Gastroesophageal sphincter (tissue), 4 donors: Measurements from ENCODE around the gene STX2. TPM values are rescaled to one million over a fixed set of nuclear protein-coding genes. Genes with fewer than 3 reads are reported as not detected.
"Not testable (repeated sequence)": the region's sequence is repeated elsewhere in the genome, so short reads cannot be mapped to it uniquely, and the experiment has no call there.

ENCODE experiments used
- ATAC-seq: fragments of 150-250 bp; one replicate; pipeline ENCODE4 v1.9.1; 2016; ENCODE audit warnings: mild to moderate bottlenecking, moderate library complexity
- H3K27ac ChIP-seq, 4 donors: fragments of 200-600 bp; sonication (generic) in 3 of 4; 1 replicate in 3 of 4; 2 replicates in 1 of 4; pipeline ENCODE4 v1.5.1; 2016 to 2019
- H3K27me3 ChIP-seq: fragments of 200-600 bp; sonication (generic); one replicate; pipeline ENCODE4 v1.5.1; 2019
- H3K36me3 ChIP-seq, 2 donors: fragments of 200-600 bp; sonication (generic); one replicate each; pipeline ENCODE4 v1.5.1; 2019; ENCODE audit warnings: control low read depth in 1 of 2
- H3K4me1 ChIP-seq, 3 donors: fragments of 200-600 bp; sonication (generic); 1 replicate in 2 of 3; 2 replicates in 1 of 3; pipeline ENCODE4 v1.5.1; 2016 to 2019; ENCODE audit warnings: control low read depth in 2 of 3
- H3K4me3 ChIP-seq, 2 donors: fragments of 200-600 bp; sonication (generic); one replicate each; pipeline ENCODE4 v1.5.1; 2019; ENCODE audit warnings: mild to moderate bottlenecking in 1 of 2, moderate library complexity in 1 of 2
- H3K9me3 ChIP-seq, 3 donors: fragments of 200-600 bp; sonication (generic); one replicate each; pipeline ENCODE4 v1.5.1; 2017 to 2019; ENCODE audit warnings: control low read depth in 2 of 3
- EP300 ChIP-seq: sonication (generic); formaldehyde crosslinking; IDR thresholded peaks from one replicate; pipeline ENCODE4 v1.6.1; 2017; ENCODE audit warnings: antibody characterized with exemption, mild to moderate bottlenecking
- POLR2A ChIP-seq, 2 donors: fragments of 450-650 bp; IDR thresholded peaks; one replicate each; pipeline ENCODE4 v1.6.1; 2017; ENCODE audit warnings: antibody characterized with exemption in 2 of 2, mild to moderate bottlenecking in 2 of 2, moderate library complexity in 1 of 2
- POLR2AphosphoS5 ChIP-seq: sonication (generic); formaldehyde crosslinking; IDR thresholded peaks from one replicate; pipeline ENCODE4 v1.6.1; 2017; ENCODE audit warnings: antibody characterized with exemption
- WGBS, 2 donors: methylation state at CpG; one replicate each; pipeline ENCODE4 v1.1.5; 2018; ENCODE audit warnings: low coverage in 1 of 2; 5-methylcytosine and 5-hydroxymethylcytosine counted together
- total RNA-seq, 4 donors: library from RNA; depleted of rRNA; stranded (reverse); fragments of >200 nt; gene quantifications; one replicate each; pipeline ENCODE4 v1.1.0, GENCODE V29; 2016
- TF ChIP-seq, protein P1 (sequence below), 4 experiments: fragments of 200-600 bp in 2 of 4; fragments of 450-650 bp in 2 of 4; sonication (generic) in 1 of 4; IDR thresholded peaks; one replicate each; pipeline ENCODE4 v1.5.1; 2017 to 2019; ENCODE audit warnings: antibody characterized with exemption in 4 of 4, mild to moderate bottlenecking in 2 of 4, moderate library complexity in 2 of 4

The STX2 gene
- total RNA-seq = 10 to 100 TPM; 41.6 to 77.5 (median 54.3) TPM

DNA sequence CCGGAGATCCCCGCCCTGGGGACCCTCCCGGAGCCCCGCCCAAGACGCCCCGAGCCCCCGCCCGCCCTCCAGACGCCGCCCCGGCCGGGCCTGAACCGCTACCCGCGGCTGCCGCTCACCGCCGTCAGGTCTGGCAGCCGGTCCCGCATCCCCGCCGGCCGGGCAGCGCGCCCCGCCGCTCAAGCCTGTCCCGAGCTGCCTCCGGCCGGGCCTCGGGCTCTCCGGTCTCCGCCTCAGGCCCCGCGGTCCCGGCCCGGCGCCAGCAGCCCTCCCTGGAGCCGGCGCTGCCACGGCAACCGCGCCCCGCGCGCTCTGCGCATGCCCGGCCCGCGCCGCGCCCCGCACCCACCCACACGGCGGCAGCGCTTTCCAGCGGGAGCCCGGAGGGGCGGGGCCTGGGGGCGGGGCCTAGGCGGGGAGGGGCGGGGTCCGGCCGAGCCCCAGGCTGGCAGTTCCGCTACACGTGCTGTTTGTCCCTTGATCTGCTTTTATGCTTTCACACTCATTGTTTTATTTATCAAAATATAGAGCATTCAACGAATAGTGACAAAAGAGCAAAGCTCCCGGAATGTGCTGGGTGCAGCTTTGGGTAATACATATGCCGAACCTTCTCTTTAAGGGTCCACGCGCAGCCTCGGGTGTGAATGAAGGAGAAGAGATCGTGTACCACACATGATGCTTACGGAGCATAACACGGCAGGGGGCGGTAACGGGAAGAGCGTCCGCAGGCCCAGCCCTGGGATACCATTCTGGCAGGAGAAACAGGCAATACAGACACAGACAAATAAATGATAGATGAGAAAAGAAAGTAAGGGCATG is at the start of gene STX2:
Gene STX2, minus strand, starts transcription at position 300 of the 819 bp plus-strand sequence. Its CDS starts 151 bp downstream, at position 149.
- WGBS, 2 donors = 0 to 3% methylated on average over 2 to 13 of the region's 79 CpGs
- ATAC-seq = peak; percentile 98

DNA sequence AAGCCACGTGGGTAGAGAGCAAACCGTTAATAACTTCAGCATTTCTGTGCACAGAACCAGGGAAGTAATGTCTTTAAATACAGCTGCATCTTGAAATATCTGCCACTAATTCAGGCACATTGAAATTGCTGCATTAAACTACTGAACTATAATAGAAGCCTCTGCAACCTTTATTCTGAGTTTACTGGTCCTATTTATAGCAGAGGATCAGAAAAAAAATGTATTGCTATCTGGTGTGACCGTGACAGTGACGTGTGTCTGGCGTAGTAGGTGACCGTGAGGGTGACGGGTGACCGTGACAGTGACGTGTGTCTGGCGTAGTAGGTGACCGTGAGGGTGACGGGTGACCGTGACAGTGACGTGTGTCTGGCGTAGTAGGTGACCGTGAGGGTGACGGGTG is 48.1 kb upstream of the STX2 start:
- H3K4me3 ChIP-seq, H3K36me3 ChIP-seq, ATAC-seq, H3K9me3 ChIP-seq, H3K27ac ChIP-seq, H3K4me1 ChIP-seq, H3K27me3 ChIP-seq: not testable (repeated sequence)
- WGBS, 2 donors = 83% methylated on average over 2 to 5 of the region's 17 CpGs

More for the DNA sequence above, at the start of gene STX2:
- peak; percentile 27 to 61 for TF ChIP-seq POLR2A (IDR thresholded peaks at IDR 0.05)
- TF ChIP-seq EP300 = no peak
- TF ChIP-seq, protein P1, sequence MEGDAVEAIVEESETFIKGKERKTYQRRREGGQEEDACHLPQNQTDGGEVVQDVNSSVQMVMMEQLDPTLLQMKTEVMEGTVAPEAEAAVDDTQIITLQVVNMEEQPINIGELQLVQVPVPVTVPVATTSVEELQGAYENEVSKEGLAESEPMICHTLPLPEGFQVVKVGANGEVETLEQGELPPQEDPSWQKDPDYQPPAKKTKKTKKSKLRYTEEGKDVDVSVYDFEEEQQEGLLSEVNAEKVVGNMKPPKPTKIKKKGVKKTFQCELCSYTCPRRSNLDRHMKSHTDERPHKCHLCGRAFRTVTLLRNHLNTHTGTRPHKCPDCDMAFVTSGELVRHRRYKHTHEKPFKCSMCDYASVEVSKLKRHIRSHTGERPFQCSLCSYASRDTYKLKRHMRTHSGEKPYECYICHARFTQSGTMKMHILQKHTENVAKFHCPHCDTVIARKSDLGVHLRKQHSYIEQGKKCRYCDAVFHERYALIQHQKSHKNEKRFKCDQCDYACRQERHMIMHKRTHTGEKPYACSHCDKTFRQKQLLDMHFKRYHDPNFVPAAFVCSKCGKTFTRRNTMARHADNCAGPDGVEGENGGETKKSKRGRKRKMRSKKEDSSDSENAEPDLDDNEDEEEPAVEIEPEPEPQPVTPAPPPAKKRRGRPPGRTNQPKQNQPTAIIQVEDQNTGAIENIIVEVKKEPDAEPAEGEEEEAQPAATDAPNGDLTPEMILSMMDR (IDR thresholded peaks at IDR 0.05) = peak in 3 of 4 experiments; percentile 5 to 53 (median 9)
- TF ChIP-seq POLR2AphosphoS5 = no peak
- Histone ChIP-seq H3K4me1 (peaks cover 0 to 47% (median 13%) of the 10 kb centered on the region in 3 donors), H3K4me3 (peak within 1 kb of the TSS; percentile 77 to 100), H3K36me3 (no peaks in the 10 kb centered on the region), H3K27me3 (no peaks in the 10 kb centered on the region), H3K27ac (peak within 1 kb of the TSS; percentile 57 to 94 (median 88)), H3K9me3 (no peaks in the 10 kb centered on the region)

DNA sequence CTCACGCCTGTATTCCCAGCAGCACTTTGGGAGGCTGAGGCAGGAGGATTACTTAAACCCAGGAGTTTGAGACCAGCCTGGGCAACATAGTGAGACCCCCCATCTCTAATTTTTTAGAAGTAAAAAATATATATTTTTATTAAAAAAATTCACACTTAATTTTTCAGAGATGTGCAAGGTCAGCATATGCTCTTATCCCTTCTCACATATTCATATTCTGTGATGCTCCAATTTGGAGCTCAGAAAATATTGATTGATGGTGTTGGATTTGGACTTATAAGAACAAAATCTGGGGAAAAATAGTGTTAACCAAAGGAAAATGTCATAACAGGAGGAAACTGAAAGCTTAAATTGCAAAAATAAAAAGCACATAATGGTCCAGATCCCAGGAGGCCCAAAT is 42.5 kb upstream of the STX2 start:
- WGBS, 2 donors = 100% methylated on average over 1 of the region's 1 CpG; no CpG with 5 or more reads in 1 of the 2 donors
- no peaks in the 10 kb centered on the region for H3K9me3 ChIP-seq
- H3K4me1 ChIP-seq = no peaks in the 10 kb centered on the region
- peaks cover 0 to 10% of the 10 kb centered on the region in 2 donors for H3K36me3 ChIP-seq
- TF ChIP-seq POLR2A (IDR thresholded peaks at IDR 0.05) (no peak), EP300 (no peak), POLR2AphosphoS5 (no peak)
- TF ChIP-seq, protein P1 (IDR thresholded peaks at IDR 0.05) = no peak
- H3K27ac ChIP-seq = no peak overlapping the region
- no peak for ATAC-seq
- H3K27me3 ChIP-seq = no peaks in the 10 kb centered on the region
- H3K4me3 ChIP-seq = no peak overlapping the region

DNA sequence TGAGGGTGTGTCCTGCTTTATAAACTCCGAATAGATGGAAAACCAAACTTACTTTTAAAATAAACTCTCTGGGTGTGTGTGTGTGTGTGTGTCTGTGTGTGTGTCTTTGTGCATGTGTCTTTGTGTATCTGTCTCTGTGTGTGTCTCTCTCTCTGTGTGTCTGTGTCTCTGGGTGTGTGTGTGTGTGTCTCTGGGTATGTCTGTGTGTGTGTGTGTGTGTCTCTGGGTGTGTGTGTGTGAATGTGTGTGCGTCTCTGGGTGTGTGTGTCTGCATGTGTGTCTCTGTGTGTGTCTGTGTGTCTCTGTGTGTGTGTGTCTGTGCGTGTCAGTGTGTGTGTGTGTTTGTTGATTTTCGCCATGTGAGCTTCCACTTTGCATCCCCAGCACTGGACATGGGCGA is 42.0 kb upstream of the STX2 start:
- H3K4me3 ChIP-seq = no peak overlapping the region
- no peak for TF ChIP-seq POLR2AphosphoS5
- TF ChIP-seq EP300 = no peak
- TF ChIP-seq, protein P1 (IDR thresholded peaks at IDR 0.05) = no peak
- TF ChIP-seq POLR2A (IDR thresholded peaks at IDR 0.05) = no peak
- ATAC-seq = no peak
- H3K27ac ChIP-seq = no peak overlapping the region
- H3K4me1 ChIP-seq = no peaks in the 10 kb centered on the region
- no peaks in the 10 kb centered on the region for H3K27me3 ChIP-seq
- 81 to 88% methylated on average over 3 to 5 of the region's 5 CpGs for WGBS, 2 donors
- H3K9me3 ChIP-seq = no peaks in the 10 kb centered on the region
- peaks cover 0 to 15% of the 10 kb centered on the region in 2 donors for H3K36me3 ChIP-seq

DNA sequence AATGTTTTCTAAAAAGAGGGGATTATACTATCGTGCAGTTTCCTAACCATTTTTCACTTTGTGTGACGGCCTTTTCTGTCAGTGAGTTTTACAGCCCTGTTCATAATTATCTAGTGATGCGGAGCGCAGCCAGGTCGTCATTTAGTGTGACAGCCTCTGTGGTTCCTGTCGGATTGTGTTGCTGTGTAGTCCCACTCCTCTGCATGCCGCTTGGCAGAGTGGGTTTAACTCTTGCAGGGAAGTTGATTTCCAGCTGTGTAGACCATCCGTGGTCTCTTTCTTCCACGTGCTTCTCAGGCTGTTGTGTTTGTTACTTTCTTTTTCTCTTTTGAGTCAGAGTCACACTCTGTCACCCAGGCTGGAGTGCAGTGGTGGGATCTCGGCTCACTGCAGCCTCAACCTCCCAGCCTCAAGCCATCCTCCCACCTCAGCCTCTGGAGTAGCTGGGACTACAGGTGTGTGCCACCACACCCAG is 41.4 kb upstream of the STX2 start:
- H3K4me3 ChIP-seq = peak overlapping the region in 1 of 2 donors; percentile 23

More for the DNA sequence above, 41.4 kb upstream of the STX2 start:
- no peaks in the 10 kb centered on the region for H3K27me3 ChIP-seq
- ATAC-seq = no peak
- TF ChIP-seq POLR2AphosphoS5 (no peak), POLR2A (IDR thresholded peaks at IDR 0.05) (no peak), EP300 (no peak)
- TF ChIP-seq, protein P1 (IDR thresholded peaks at IDR 0.05) = no peak
- H3K9me3 ChIP-seq = no peaks in the 10 kb centered on the region
- 27 to 42% methylated on average over 7 to 10 of the region's 10 CpGs for WGBS, 2 donors
- H3K36me3 ChIP-seq = peaks cover 0 to 21% of the 10 kb centered on the region in 2 donors
- no peaks in the 10 kb centered on the region for H3K4me1 ChIP-seq
- H3K27ac ChIP-seq = no peak overlapping the region
